ENCODE results near the gene NT5C1B.

NT5C1B gene

GRCh38 chr2:18548621-18549020 lies 40.7 kb downstream of the NT5C1B start:
- no peak for DNase-seq

DNA sequence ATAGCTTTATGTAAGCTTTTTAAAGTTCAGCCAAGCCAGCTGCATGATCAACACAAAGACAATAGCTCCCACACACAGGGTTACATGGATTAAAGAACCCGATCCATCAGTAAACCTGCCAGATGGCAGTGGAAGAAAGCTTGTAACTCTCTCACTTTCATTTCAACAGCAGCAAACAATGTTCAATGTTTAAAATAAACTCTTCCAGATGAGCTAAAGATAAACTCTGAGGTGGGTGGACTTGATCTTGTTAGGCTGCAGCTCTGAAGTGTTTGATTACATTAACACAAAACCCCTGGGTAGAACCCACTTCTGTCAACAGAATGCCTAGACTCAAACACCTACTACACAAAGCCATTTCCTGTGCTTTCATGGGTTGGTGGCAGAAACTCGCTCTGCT lies 42.8 kb downstream of the NT5C1B start:
- no peak for DNase-seq

DNA sequence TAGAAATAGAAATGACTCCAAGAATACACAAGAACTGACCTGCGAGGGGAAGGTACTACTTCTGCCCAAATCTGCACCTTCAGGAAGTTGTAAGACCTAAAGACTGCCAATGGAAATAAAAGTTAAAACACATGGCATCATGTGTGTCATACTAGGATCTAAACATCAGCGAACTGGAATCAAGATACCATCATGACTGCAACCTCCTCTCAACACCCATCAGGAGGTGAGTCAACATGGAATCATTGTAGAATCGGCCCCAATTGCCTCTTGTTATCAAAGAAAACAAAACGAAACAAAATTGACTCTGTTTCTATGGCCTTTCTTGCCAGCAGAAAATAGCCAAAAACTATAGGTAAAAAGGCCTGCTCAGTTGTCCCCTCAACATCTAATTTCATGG lies 44.0 kb downstream of the NT5C1B start:
- no peak for DNase-seq

DNA sequence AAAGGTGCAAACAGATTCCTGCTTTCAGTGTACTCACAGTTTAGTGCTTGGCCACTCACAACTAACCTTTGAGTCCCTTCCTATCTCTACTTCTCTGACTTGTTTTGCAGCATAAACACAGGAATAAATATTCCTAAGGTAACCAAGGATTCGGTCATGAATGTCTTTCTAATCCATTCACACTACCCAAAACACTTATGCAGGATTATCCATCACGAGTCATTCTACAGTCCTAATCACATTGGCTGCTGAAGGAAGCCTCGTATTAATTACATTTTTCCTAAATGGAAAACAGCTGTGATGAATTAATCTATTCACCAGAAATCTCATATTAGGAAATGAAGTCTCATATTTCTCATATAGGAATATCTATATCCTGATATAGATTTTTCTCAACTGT lies 45.2 kb downstream of the NT5C1B start:
- no peak for DNase-seq

GRCh38 chr2:18540872-18541271 lies 48.5 kb downstream of the NT5C1B start:
- DNase-seq: no peak

- DNase-seq: no peak
Observed at GRCh38 chr2:18536697-18537096, 52.7 kb downstream of the NT5C1B start.

- DNase-seq: no peak
Observed at GRCh38 chr2:18536100-18536499, 53.3 kb downstream of the NT5C1B start.

DNA sequence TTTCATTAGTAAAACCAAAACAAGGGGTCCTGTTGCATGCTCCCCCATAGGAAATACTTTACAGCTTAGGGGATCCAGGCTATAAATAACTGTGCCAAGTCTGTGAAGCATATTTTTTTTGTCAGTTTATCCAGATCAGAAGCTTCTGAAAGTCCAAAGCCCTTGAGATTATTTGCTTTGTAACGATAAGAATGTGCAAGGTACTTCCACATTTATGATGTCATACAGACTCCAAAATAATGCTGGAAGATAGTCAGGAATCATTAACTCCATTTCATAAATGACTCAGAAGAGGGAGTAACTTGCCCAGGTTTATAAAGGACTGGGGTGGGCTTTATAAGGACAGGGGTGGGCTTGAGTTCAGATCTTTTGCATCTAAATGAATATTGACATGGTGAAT lies 58.2 kb downstream of the NT5C1B start:
- DNase-seq: no peak

DNA sequence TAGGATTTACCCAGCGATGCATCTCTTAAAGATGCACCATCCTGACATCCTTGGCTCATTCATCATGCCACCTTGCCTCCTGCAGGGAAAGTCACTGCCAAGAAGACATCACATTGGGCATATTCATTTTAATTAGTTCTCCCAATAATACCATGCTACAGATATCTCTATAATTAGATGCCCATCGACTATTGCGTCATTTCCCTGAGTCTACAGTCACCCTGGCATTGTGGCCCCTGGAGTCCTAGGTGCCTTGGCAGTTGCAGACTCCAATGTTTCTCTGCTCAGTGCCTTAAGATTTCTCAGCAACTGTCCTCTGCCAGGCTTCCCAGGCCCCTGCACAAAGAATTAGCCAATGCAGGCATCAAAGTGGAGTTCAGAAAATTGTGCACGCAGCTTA lies 61.5 kb downstream of the NT5C1B start:
- no peak for DNase-seq

DNA sequence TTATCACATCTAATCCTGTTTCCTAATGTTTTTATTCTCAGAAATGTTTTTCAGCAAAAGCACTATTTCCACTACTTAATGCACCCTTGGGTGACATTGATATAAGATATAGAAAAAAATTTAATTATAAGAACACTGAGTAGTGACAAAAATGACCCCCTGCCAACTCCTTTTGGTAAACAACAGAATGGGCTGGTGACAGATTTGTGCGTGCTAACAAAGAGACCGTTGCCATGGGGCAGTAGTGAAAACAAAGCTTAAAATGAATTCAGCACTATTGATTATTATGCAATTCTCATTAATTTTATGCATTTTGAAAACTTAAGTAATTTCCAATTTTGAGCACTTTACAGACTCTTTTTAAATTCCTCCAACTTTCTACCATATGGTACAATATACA lies 62.0 kb downstream of the NT5C1B start:
- DNase-seq: no peak

- no peak for DNase-seq
Observed at GRCh38 chr2:18526429-18526828, 62.9 kb downstream of the NT5C1B start.

DNA sequence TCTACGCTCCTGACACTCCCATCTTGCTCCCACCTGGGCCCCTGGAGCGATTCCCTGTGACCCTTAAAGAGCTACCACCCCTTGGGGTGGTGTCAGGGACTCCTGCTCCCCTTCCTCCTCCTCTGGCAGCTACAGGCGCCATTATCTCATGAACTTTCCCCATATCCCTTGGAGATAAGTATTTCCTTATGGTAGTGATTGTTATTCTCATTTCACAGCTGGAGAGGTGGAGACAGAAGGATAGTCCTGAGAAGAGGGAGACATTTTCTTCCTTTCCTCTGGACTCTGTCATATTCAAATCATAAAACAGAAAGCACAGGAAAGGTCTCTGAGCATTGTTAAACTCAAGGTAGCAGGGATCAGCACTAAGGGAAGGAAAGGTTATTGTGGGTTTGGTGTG lies 63.5 kb downstream of the NT5C1B start:
- no peak for DNase-seq

DNA sequence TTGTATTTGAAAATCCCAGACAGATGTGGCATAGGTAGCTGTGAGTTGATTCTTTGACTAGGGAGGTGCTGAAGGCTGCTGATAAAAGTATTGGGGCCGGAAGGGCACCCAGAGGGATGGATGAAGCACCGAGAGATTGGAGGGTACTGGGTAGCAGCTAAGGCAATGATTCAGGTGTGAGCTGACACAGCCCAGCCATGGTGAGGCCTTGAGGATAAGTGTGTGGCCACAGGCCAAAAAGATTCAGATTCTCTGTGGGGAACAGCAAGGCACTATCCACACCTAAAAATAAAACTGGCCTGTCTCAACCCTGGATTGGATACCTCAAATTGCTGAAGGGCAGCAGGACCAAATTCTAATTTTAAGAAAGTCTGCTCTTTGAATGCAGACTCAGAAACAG lies 64.1 kb downstream of the NT5C1B start:
- DNase-seq: no peak

DNA sequence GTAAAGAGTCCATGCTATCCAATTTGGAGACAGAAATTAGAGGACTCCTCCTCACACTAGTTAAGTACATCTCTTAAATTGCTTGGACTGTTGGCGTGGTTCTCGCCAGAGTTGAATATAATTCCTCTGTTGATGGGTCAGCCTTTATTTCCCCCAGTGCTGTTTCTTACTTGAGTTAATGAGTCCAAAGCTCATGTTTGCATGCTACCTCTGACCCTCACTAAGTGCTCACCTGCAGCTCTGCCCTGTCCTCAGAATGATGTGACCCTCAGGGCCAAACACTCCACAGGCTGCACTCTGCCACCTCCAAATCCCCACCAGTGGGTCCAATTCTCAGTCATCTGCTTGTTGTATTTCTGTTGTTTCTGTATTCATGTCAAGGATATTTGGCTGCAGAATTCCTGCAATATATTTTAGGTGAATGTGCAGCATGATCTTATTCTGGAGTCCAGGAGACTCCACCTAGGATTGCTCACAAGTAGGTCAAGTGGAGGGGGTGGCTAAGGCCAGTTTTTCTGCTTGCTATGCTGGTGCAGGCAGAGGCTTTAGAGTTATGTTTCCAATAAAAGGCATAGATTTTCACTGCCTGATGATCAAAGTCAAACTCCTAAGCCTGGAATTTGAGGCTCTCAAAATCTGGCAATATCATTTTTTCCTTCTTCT lies 66.8 kb downstream of the NT5C1B start:
- no peak for DNase-seq

- peak; percentile 48 to 72 (median 62) for DNase-seq
Observed at GRCh38 chr2:18520451-18521425, 68.6 kb downstream of the NT5C1B start.

DNA sequence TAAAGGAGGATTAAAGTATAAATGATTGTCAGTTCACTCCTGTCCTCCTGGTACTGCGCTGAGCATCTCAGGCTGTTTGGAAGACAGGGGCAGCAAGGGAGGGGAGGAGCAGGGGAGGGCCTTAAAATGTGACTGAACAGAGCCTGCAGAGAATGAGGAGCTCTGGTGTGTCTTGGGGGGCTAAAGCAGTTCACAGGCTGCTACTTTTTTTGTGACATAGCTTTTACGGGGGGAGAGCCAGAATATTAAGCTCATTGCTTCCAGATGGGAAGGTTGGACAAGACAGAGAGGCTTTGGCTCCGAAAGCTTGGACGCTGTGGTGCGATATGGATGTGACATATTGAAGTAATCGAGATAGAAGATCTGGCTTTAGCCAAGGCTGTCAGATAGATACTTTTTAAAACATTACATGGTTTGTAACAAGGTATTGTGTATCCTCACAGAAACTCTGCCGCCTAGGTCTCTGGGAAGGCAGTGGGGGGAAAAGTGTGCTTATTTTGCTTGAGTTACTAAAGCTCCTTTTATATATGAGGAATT lies 69.4 kb downstream of the NT5C1B start:
- no peak for DNase-seq

DNA sequence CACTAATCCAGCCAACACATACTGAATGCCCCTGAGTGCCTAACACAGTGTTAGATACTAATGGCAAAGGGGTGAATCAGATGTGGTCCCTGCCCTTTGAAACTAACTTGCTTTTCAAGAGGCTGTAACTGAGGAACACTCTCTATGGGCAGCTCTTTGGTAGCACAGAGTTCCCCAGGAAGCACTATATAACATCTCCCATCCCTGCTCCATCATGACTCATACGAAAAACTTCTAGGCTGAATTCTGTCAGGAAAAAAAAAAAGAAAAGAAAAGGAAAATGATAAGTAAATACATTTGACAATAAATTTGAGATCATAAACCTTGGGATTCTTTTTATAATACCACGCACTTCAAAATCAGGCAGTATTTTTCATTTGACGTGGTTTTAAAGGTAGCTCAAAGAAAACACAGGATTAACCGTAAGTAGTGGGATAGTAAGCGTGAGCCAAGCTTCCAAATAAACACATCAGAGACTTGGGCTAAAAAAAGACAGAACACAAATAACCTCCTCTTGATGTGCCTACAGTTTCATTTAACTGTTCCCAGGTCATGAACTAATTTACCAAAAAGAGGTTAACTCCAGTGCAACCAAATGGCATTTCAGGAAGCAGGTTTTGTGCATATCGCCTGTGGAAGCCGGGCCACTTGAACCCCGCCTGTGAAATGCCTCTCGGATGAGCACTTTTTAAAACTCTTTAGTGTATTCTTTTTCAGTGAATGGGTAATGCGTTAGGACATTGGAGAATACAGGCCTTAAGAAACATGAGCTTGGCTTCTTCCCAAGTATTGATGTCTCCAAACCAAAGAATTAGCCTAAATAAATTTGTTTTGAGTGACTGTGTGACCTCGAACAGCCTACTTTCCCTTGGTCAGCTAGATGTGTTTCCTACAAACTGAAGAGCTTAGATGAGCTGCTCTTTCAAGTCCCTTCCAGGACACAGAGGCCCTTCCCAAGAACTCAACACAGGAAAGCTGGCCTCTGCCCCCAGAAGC lies 71.0 kb downstream of the NT5C1B start:
- no peak for DNase-seq

GRCh38 chr2:18517386-18517785 lies 72.0 kb downstream of the NT5C1B start:
- DNase-seq: no peak

DNA sequence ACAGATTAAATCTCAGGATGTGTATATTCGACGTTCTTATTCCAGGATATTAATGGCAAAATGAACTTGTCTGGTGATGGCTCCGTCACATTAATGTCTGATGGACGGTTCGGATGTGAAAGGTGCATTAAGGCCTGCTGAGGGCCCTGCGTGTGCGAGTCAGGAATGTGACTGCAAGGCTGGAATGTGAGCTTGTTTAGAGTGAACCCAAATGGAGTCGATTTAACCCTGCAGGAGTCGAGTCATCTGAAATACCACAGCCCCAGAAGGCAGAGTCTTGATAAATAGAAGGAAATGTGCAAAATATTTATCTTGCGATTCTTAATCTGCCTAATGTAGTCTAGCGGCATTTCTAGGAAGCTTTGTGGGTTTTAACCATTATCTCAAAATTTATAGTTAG lies 73.3 kb downstream of the NT5C1B start:
- no peak for DNase-seq

- DNase-seq: no peak
Observed at GRCh38 chr2:18514526-18515461, 74.6 kb downstream of the NT5C1B start.

Data from activated naive CD4-positive, alpha-beta T cell (primary cell).